Activated T-cell treated with anti-CD3 and anti-CD28 coated beads for 1 hour (primary cell): Measurements from ENCODE around the gene LY6G6F.
A peak's percentile ranks its signal among the peaks of the same experiment; 100 is the strongest.

Source experiments
- DNase-seq: peaks from one replicate; pipeline ENCODE4 v3.0.0-alpha.2; 2020; ENCODE audit warnings: low read depth

LY6G6F gene

GRCh38 chr6:31739639-31740396 is 33.2 kb downstream of the LY6G6F start, which contains the start of gene MSH5:
Gene MSH5, plus strand, starts transcription at chr6:31740005. Its CDS starts 462 bp downstream, at chr6:31740467.
- peak; percentile 89 for DNase-seq

- no peak for DNase-seq
Observed at GRCh38 chr6:31740397-31741223, 33.9 kb downstream of the LY6G6F start.

- no peak for DNase-seq
Observed at GRCh38 chr6:31741815-31742214, 35.1 kb downstream of the LY6G6F start.

- no peak for DNase-seq
Observed at GRCh38 chr6:31742894-31743293, 36.2 kb downstream of the LY6G6F start.

GRCh38 chr6:31744422-31744821 is 37.8 kb downstream of the LY6G6F start:
- no peak for DNase-seq

- DNase-seq: no peak
Observed at GRCh38 chr6:31749301-31750036, 42.8 kb downstream of the LY6G6F start.

- no peak for DNase-seq
Observed at GRCh38 chr6:31750411-31751022, 43.9 kb downstream of the LY6G6F start.

GRCh38 chr6:31752739-31753319 is 46.2 kb downstream of the LY6G6F start:
- DNase-seq: no peak

GRCh38 chr6:31758281-31758680 is 51.6 kb downstream of the LY6G6F start:
- no peak for DNase-seq
